ENCODE data around the gene CHD1. TPM values are rescaled to one million over a fixed set of nuclear protein-coding genes. Genes with fewer than 3 reads are reported as not detected.
"Not testable (repeated sequence)": the region's sequence is repeated elsewhere in the genome, so short reads cannot be mapped to it uniquely, and the experiment has no call there.

Gene CHD1
- total RNA-seq (2014; rRNA removed; shearing (Covaris generic)), result 107 and 111 TPM in 2 replicates
- 37.3 and 49.6 TPM in 2 replicates for polyA plus RNA-seq (2015; cell fraction: cytosol; rRNA removed)
- polyA plus RNA-seq (2015; cell fraction: nucleus; rRNA removed), result 223 and 239 TPM in 2 replicates

- in situ Hi-C loops (cut with HindIII; ENCODE audit: low pct_unique_long_range_greater_than_20kb, low sequenced_read_pairs), result no loop called here
- DNase-seq (ENCODE audit: low read depth, low spot score), result peak; percentile 98
Measured at GRCh38 chr5:98928873-98929709, at the start of gene CHD1. Gene CHD1 (minus strand): TSS chr5:98929007. CDS start chr5:98926386, 2,621 bp downstream.

- DNase-seq (ENCODE audit: low read depth, low spot score), result no peak
- in situ Hi-C loops (cut with HindIII; ENCODE audit: low pct_unique_long_range_greater_than_20kb, low sequenced_read_pairs), result no loop called here
Measured at GRCh38 chr5:98978528-98978927, 49.7 kb upstream of the CHD1 start.

GRCh38 chr5:98977723-98978122 lies 48.9 kb upstream of the CHD1 start:
- DNase-seq (ENCODE audit: low read depth, low spot score), result no peak
- in situ Hi-C loops (cut with HindIII; ENCODE audit: low pct_unique_long_range_greater_than_20kb, low sequenced_read_pairs), result no loop called here

GRCh38 chr5:98975682-98976407 lies 47.0 kb upstream of the CHD1 start:
- in situ Hi-C loops (cut with HindIII; ENCODE audit: low pct_unique_long_range_greater_than_20kb, low sequenced_read_pairs), result no loop called here
- no peak for DNase-seq (ENCODE audit: low read depth, low spot score)

GRCh38 chr5:98975223-98975622 lies 46.4 kb upstream of the CHD1 start:
- in situ Hi-C loops (cut with HindIII; ENCODE audit: low pct_unique_long_range_greater_than_20kb, low sequenced_read_pairs), result no loop called here
- DNase-seq (ENCODE audit: low read depth, low spot score), result no peak

GRCh38 chr5:98969400-98969799 lies 40.6 kb upstream of the CHD1 start:
- peak; percentile 58 for DNase-seq (ENCODE audit: low read depth, low spot score)
- in situ Hi-C loops (cut with HindIII; ENCODE audit: low pct_unique_long_range_greater_than_20kb, low sequenced_read_pairs), result no loop called here

- no peak for DNase-seq (ENCODE audit: low read depth, low spot score)
- in situ Hi-C loops (cut with HindIII; ENCODE audit: low pct_unique_long_range_greater_than_20kb, low sequenced_read_pairs), result no loop called here
Measured at GRCh38 chr5:98968056-98968564, 39.3 kb upstream of the CHD1 start.

GRCh38 chr5:98965226-98965625 lies 36.4 kb upstream of the CHD1 start:
- in situ Hi-C loops (cut with HindIII; ENCODE audit: low pct_unique_long_range_greater_than_20kb, low sequenced_read_pairs), result no loop called here
- DNase-seq (ENCODE audit: low read depth, low spot score), result peak; percentile 97

- in situ Hi-C loops (cut with HindIII; ENCODE audit: low pct_unique_long_range_greater_than_20kb, low sequenced_read_pairs), result no loop called here
- peak; percentile 95 for DNase-seq (ENCODE audit: low read depth, low spot score)
Measured at GRCh38 chr5:98964621-98965020, 35.8 kb upstream of the CHD1 start.

GRCh38 chr5:98963019-98963418 lies 34.2 kb upstream of the CHD1 start:
- in situ Hi-C loops (cut with HindIII; ENCODE audit: low pct_unique_long_range_greater_than_20kb, low sequenced_read_pairs), result no loop called here
- DNase-seq (ENCODE audit: low read depth, low spot score), result no peak

- in situ Hi-C loops (cut with HindIII; ENCODE audit: low pct_unique_long_range_greater_than_20kb, low sequenced_read_pairs), result no loop called here
- no peak for DNase-seq (ENCODE audit: low read depth, low spot score)
Measured at GRCh38 chr5:98962587-98962986, 33.8 kb upstream of the CHD1 start.

- DNase-seq (ENCODE audit: low read depth, low spot score), result no peak
- in situ Hi-C loops (cut with HindIII; ENCODE audit: low pct_unique_long_range_greater_than_20kb, low sequenced_read_pairs), result no loop called here
Measured at GRCh38 chr5:98961665-98962344, 33.0 kb upstream of the CHD1 start.

GRCh38 chr5:98957307-98957706 lies 28.5 kb upstream of the CHD1 start:
- in situ Hi-C loops (cut with HindIII; ENCODE audit: low pct_unique_long_range_greater_than_20kb, low sequenced_read_pairs), result no loop called here
- DNase-seq (ENCODE audit: low read depth, low spot score), result no peak

GRCh38 chr5:98955888-98956287 lies 27.1 kb upstream of the CHD1 start:
- in situ Hi-C loops (cut with HindIII; ENCODE audit: low pct_unique_long_range_greater_than_20kb, low sequenced_read_pairs); DNase-seq (ENCODE audit: low read depth, low spot score): not testable (repeated sequence)

GRCh38 chr5:98955471-98955870 lies 26.7 kb upstream of the CHD1 start:
- DNase-seq (ENCODE audit: low read depth, low spot score); in situ Hi-C loops (cut with HindIII; ENCODE audit: low pct_unique_long_range_greater_than_20kb, low sequenced_read_pairs): not testable (repeated sequence)

- in situ Hi-C loops (cut with HindIII; ENCODE audit: low pct_unique_long_range_greater_than_20kb, low sequenced_read_pairs), result no loop called here
- DNase-seq (ENCODE audit: low read depth, low spot score), result no peak
Measured at GRCh38 chr5:98954392-98955028, 25.7 kb upstream of the CHD1 start.

GRCh38 chr5:98942847-98943246 lies 14.0 kb upstream of the CHD1 start:
- in situ Hi-C loops (cut with HindIII; ENCODE audit: low pct_unique_long_range_greater_than_20kb, low sequenced_read_pairs), result no loop called here
- no peak for DNase-seq (ENCODE audit: low read depth, low spot score)

Measured in SK-MEL-5 (cell line).